GM12878 (cell line): ENCODE results near the gene LHX5. TPM values are rescaled to one million over a fixed set of nuclear protein-coding genes. Genes with fewer than 3 reads are reported as not detected.
A peak's percentile ranks its signal among the peaks of the same experiment; 100 is the strongest.

Experiments
- ATAC-seq: fragments of 200-7000 bp; cut with Tn5 transposase; 3 replicates; pipeline ENCODE4 v1.9.1; 2020; ENCODE audit warnings: mild to moderate bottlenecking, moderate library complexity
- BruUV-seq: library from RNA; stranded (reverse); fragments of 400-500 nt; replicated peaks from 2 replicates; lab custom pipeline; 2021; lab: Mats Ljungman, UMichigan
- CTCF ChIA-PET: fragments of 300-600 bp; sonication (Branson Sonifier 250); formaldehyde crosslinking; extraction: SDS; loops from one replicate; lab custom pipeline; 2021; ENCODE audit warnings: inconsistent platforms; lab: Yijun Ruan, JAX
- POLR2A ChIA-PET: fragments of 350-600 bp; formaldehyde crosslinking; extraction: SDS; loops from one replicate; lab custom pipeline; 2021; ENCODE audit warnings: inconsistent platforms; lab: Charles Lee
- RAD21 ChIA-PET: fragments of 300-600 bp; sonication (Branson Sonifier 250); formaldehyde crosslinking; loops from one replicate; lab custom pipeline; 2023; ENCODE audit warnings: antibody characterized with exemption; ENCODE audit not compliant: unreplicated experiment; lab: Charles Lee
- SMC1A ChIA-PET: fragments of 300-600 bp; sonication (Branson Sonifier 250); formaldehyde crosslinking; loops from one replicate; lab custom pipeline; 2023; ENCODE audit not compliant: unreplicated experiment, uncharacterized antibody; lab: Charles Lee
- DNase-seq: peaks from one replicate; pipeline ENCODE4 v3.0.0-alpha.2; 2011; ENCODE audit warnings: low read depth, low spot score
- FAIRE-seq: peaks from 3 replicates; lab custom pipeline; 2011; peaks lifted over from hg19 to GRCh38; lab: Jason Lieb, UNC
- H2AFZ ChIP-seq: 2 replicates; pipeline ENCODE4 v1.6.0; 2011; ENCODE audit warnings: low read depth, low read length, control low read depth; ENCODE audit not compliant: control insufficient read depth
- H3K27ac ChIP-seq: 2 replicates; pipeline ENCODE4 v1.5.1; 2011; ENCODE audit warnings: control low read depth; ENCODE audit not compliant: control insufficient read depth, insufficient read depth
- H3K27me3 ChIP-seq, 2 experiments: replicated peaks in 1 of 2; 2 replicates each; pipeline versions ENCODE4 v1.6.0 to v1.6.1; 2011; ENCODE audit warnings: low read length in 1 of 2; ENCODE audit not compliant: control insufficient read depth in 2 of 2, insufficient read depth in 2 of 2
- H3K36me3 ChIP-seq, 2 experiments: 2 replicates each; pipeline ENCODE4 v1.5.1; 2011; ENCODE audit warnings: low read length in 1 of 2; ENCODE audit not compliant: control insufficient read depth in 2 of 2, insufficient read depth in 2 of 2
- H3K4me1 ChIP-seq: 2 replicates; pipeline ENCODE4 v1.6.1; 2011; ENCODE audit warnings: mild to moderate bottlenecking, low read length, moderate library complexity, mixed read lengths; ENCODE audit not compliant: control insufficient read depth, insufficient read depth
- H3K4me2 ChIP-seq: 2 replicates; pipeline ENCODE4 v1.6.0; 2011; ENCODE audit warnings: control low read depth; ENCODE audit not compliant: control insufficient read depth, insufficient read depth
- H3K4me3 ChIP-seq: fragments of 200-600 bp; sonication (generic); 2 replicates; pipeline ENCODE4 v1.5.1; 2016
- H3K79me2 ChIP-seq: 2 replicates; pipeline ENCODE4 v1.6.0; 2011; ENCODE audit warnings: low read length; ENCODE audit not compliant: control insufficient read depth, insufficient read depth
- H3K9ac ChIP-seq: 2 replicates; pipeline ENCODE4 v1.8.0; 2011; ENCODE audit warnings: low read length, control low read depth, mixed read lengths; ENCODE audit not compliant: control insufficient read depth, insufficient read depth
- H3K9me3 ChIP-seq: replicated peaks from 3 replicates; pipeline ENCODE4 v1.5.1; 2011; ENCODE audit warnings: mild to moderate bottlenecking, low read length; ENCODE audit not compliant: control insufficient read depth, insufficient read depth
- H4K20me1 ChIP-seq: 2 replicates; pipeline ENCODE4 v1.6.0; 2011; ENCODE audit not compliant: control insufficient read depth, insufficient read depth
- CTCF ChIP-seq, 3 experiments: IDR thresholded peaks in 2 of 3; conservative IDR thresholded peaks in 1 of 3; 2 replicates each; pipeline ENCODE4 v1.5.1; 2011; ENCODE audit warnings: low read depth in 3 of 3, low read length in 3 of 3, mild to moderate bottlenecking in 3 of 3, control low read depth in 2 of 3, moderate library complexity in 2 of 3, inconsistent platforms in 1 of 3, mixed read lengths in 1 of 3; ENCODE audit not compliant: control insufficient read depth in 2 of 3, insufficient read depth in 1 of 3; ENCODE audit errors: extremely low read depth in 1 of 3
- GATAD2B ChIP-seq: fragments of 450-650 bp; conservative IDR thresholded peaks from 2 replicates; pipeline ENCODE4 v1.6.1; 2017; ENCODE audit warnings: low read depth, mild to moderate bottlenecking, moderate library complexity
- LARP7 ChIP-seq: fragments of 450-650 bp; IDR thresholded peaks from 2 replicates; pipeline ENCODE4 v1.6.1; 2017; ENCODE audit warnings: mild to moderate bottlenecking
- RAD21 ChIP-seq: IDR thresholded peaks from 2 replicates; pipeline ENCODE4 v1.6.1; 2011; ENCODE audit warnings: mild to moderate bottlenecking, low read depth, low read length, moderate library complexity; ENCODE audit not compliant: insufficient read depth
- SMARCA5 ChIP-seq: fragments of 450-650 bp; IDR thresholded peaks from 2 replicates; pipeline ENCODE4 v1.6.1; 2017; ENCODE audit warnings: mild to moderate bottlenecking
- SMC3 ChIP-seq: IDR thresholded peaks from 2 replicates; pipeline ENCODE4 v1.6.1; 2011; ENCODE audit warnings: low read length, improper control_type of control experiment, borderline replicate concordance
- TAF1 ChIP-seq: IDR thresholded peaks from 2 replicates; pipeline ENCODE4 v1.6.1; 2011; ENCODE audit warnings: mild to moderate bottlenecking, low read depth, low read length, borderline replicate concordance
- YY1 ChIP-seq: IDR thresholded peaks from 2 replicates; pipeline ENCODE4 v1.6.1; 2011; ENCODE audit warnings: low read depth, mild to moderate bottlenecking, low read length
- ZNF217 ChIP-seq: fragments of 450-650 bp; IDR thresholded peaks from 2 replicates; pipeline ENCODE4 v1.6.1; 2017; ENCODE audit warnings: antibody characterized with exemption, mild to moderate bottlenecking
- WGBS: methylation state at CpG from one replicate; pipeline ENCODE4 v1.1.6; 2016; ENCODE audit warnings: low lambda C conversion rate; ENCODE audit not compliant: insufficient replicate concordance, insufficient coverage; ENCODE audit errors: missing lambda C conversion rate; 5-methylcytosine and 5-hydroxymethylcytosine counted together
- in situ Hi-C: fragments of 300-500 bp; cut with MboI; formaldehyde crosslinking; loops from 9 replicates; pipeline ENCODE4 v1.14.3; 2018; ENCODE audit warnings: mixed read lengths
- intact Hi-C: fragments of 100-400 bp; cut with micrococcal nuclease; formaldehyde crosslinking; loops from one replicate; pipeline ENCODE4 v1.14.2; 2022; ENCODE audit not compliant: unreplicated experiment
- polyA plus RNA-seq, 11 experiments: library from polyadenylated mRNA; depleted of rRNA in 4 of 11; unstranded in 6 of 11; stranded (reverse) in 5 of 11; fragments of >200 nt; fragmentation: Nextera tagmentation in 4 of 11; fragmentation: Illumina TruSeq in 1 of 11; extraction: Ambion mirVana in 4 of 11; extraction: Trizol in 1 of 11; gene quantifications; 1 replicate in 1 of 11; 2 replicates in 10 of 11; pipeline versions ENCODE4 v1.2.1 to v1.2.3, GENCODE V29; 2011 to 2016; ENCODE audit warnings: inconsistent platforms in 2 of 11, missing spikeins in 2 of 11, low read depth in 1 of 11
- total RNA-seq, 4 experiments: library from RNA; depleted of rRNA in 3 of 4; stranded (reverse); fragments of >200 nt in 3 of 4; fragmentation: Illumina TruSeq in 1 of 4; extraction: Trizol in 1 of 4; gene quantifications; 2 replicates each; pipeline versions ENCODE4 v1.2.1 to v1.2.3, GENCODE V29; 2013 to 2021
- TF ChIP-seq, protein P1 (sequence below): fragments of 450-650 bp; IDR thresholded peaks from 2 replicates; pipeline ENCODE4 v1.6.1; 2016; ENCODE audit warnings: mild to moderate bottlenecking

Gene LHX5
- total and polyA plus RNA-seq, 10 of the 15 experiments (the other 5 are each of a cell fraction or from before 2014, with no cell fraction given), result 0.03 TPM; not detected in 9

- H3K4me3 ChIP-seq, result no peak overlapping the region
- no peak overlapping the region for H3K9ac ChIP-seq
- H3K36me3 ChIP-seq, result no peaks in the 10 kb centered on the region
- ChIA-PET RAD21 (interaction anchor here (0.6 to 1.4 kb wide), 13 partner anchors 51 to 243 kb away, joined by 3 to 9 read pairs (median 3); no protein-coding TSS in a partner anchor), CTCF (interaction anchor here (0.5 to 1.6 kb wide), 35 partner anchors 15 to 377 kb away, joined by 3 to 16 read pairs (median 3); partner anchors contain the start of gene PLBD2), POLR2A (interaction anchor here (0.6 to 1.7 kb wide), 3 partner anchors 90 to 1347 kb away, joined by 3 to 6 read pairs (median 3); partner anchors contain the start of gene SLC8B1), SMC1A (interaction anchor here (0.5 to 1.8 kb wide), 11 partner anchors 15 to 396 kb away, joined by 3 to 8 read pairs (median 4); no protein-coding TSS in a partner anchor)
- H3K4me1 ChIP-seq, result peaks cover 10% of the 10 kb centered on the region
- FAIRE-seq, result no peak
- H3K79me2 ChIP-seq, result no peaks in the 10 kb centered on the region
- H2AFZ ChIP-seq, result no peak overlapping the region
- no TSS peak for BruUV-seq
- peak; percentile 61 for ATAC-seq
- no peaks in the 10 kb centered on the region for H4K20me1 ChIP-seq
- H3K9me3 ChIP-seq, result no peaks in the 10 kb centered on the region
- H3K27ac ChIP-seq, result no peak overlapping the region
- H3K4me2 ChIP-seq, result no peak overlapping the region
- no peak for DNase-seq
- 36% methylated on average over 20 of the region's 20 CpGs for WGBS
- TF ChIP-seq LARP7 (no peak), TAF1 (no peak), ZNF217 (peak; percentile 41; the same call in 1 of the 2 replicates), GATAD2B (no peak), RAD21 (peak; percentile 70), SMARCA5 (0 out of 2 replicates have a peak, but pooled peaks have one; percentile 38), YY1 (0 out of 2 replicates have a peak, but pooled peaks have one; percentile 25), SMC3 (peak; percentile 58; the same call in 1 of the 2 replicates), CTCF (IDR thresholded peaks at IDR 0.05 in 2 of 3, conservative IDR thresholded peaks at IDR 0.05 in 1 of 3; ENCODE audit: control insufficient read depth in 2 of 3, extremely low read depth in 1 of 3, insufficient read depth in 1 of 3, low read depth in 3 of 3, low read length in 3 of 3) (peak; percentile 74 to 87 (median 83))
- TF ChIP-seq, protein P1, sequence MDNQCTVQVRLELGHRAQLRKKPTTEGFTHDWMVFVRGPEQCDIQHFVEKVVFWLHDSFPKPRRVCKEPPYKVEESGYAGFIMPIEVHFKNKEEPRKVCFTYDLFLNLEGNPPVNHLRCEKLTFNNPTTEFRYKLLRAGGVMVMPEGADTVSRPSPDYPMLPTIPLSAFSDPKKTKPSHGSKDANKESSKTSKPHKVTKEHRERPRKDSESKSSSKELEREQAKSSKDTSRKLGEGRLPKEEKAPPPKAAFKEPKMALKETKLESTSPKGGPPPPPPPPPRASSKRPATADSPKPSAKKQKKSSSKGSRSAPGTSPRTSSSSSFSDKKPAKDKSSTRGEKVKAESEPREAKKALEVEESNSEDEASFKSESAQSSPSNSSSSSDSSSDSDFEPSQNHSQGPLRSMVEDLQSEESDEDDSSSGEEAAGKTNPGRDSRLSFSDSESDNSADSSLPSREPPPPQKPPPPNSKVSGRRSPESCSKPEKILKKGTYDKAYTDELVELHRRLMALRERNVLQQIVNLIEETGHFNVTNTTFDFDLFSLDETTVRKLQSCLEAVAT, result peak; percentile 56; the same call in 1 of the 2 replicates
- no peaks in the 10 kb centered on the region for H3K27me3 ChIP-seq
- in situ Hi-C loops (loop anchor here (5.0 kb wide), 1 partner anchor 228 kb away; no protein-coding TSS in a partner anchor), intact Hi-C loops (loop anchor here (5.0 kb wide), 1 partner anchor 238 kb away; the partner anchor contains the start of genes DDX54 and RITA1)
Measured at GRCh38 chr12:113424915-113425823, 46.5 kb downstream of the LHX5 start.
